Omental fat pad (tissue), 4 donors: ENCODE data around the gene SLIT1. TPM values are rescaled to one million over a fixed set of nuclear protein-coding genes. Genes with fewer than 3 reads are reported as not detected.

Experiments used
- ATAC-seq: fragments of 150-250 bp; one replicate; pipeline ENCODE4 v1.9.1; 2016; ENCODE audit warnings: mild to moderate bottlenecking, moderate library complexity; ENCODE audit not compliant: low FRiP score
- DNase-seq: peaks from one replicate; pipeline ENCODE4 v3.0.0-alpha.2; 2019; ENCODE audit warnings: low spot score
- CTCF ChIP-seq, 3 donors: fragments of 450-650 bp; IDR thresholded peaks; one replicate each; pipeline ENCODE4 v1.5.1; 2016 to 2017; ENCODE audit warnings: antibody characterized with exemption in 3 of 3, mild to moderate bottlenecking in 3 of 3, moderate library complexity in 2 of 3
- total RNA-seq, 4 donors: library from RNA; depleted of rRNA; stranded (reverse); fragments of >200 nt; gene quantifications; one replicate each; pipeline ENCODE4 v1.1.0, GENCODE V29; 2016

Gene SLIT1
- total RNA-seq, 4 donors from 2014 or later, result 0.12 to 1.1 (median 0.28) TPM

GRCh38 chr10:97142834-97143233 is 42.9 kb downstream of the SLIT1 start:
- DNase-seq, result no peak
- TF ChIP-seq CTCF (IDR thresholded peaks at IDR 0.05), result no peak
- no peak for ATAC-seq

GRCh38 chr10:97140902-97141745 is 44.6 kb downstream of the SLIT1 start:
- no peak for ATAC-seq
- TF ChIP-seq CTCF (IDR thresholded peaks at IDR 0.05), result no peak

GRCh38 chr10:97140049-97140846 is 45.5 kb downstream of the SLIT1 start:
- TF ChIP-seq CTCF (IDR thresholded peaks at IDR 0.05), result no peak
- DNase-seq, result no peak
- ATAC-seq, result no peak

More at GRCh38 chr10:97140902-97141745, 44.6 kb downstream of the SLIT1 start:
- no peak for DNase-seq

- DNase-seq (no peak), ATAC-seq (no peak)
- no peak for TF ChIP-seq CTCF (IDR thresholded peaks at IDR 0.05)
Observed at GRCh38 chr10:97139651-97140048, 46.1 kb downstream of the SLIT1 start.

GRCh38 chr10:97138846-97139245 is 46.9 kb downstream of the SLIT1 start:
- no peak for TF ChIP-seq CTCF (IDR thresholded peaks at IDR 0.05)
- no peak for ATAC-seq
- DNase-seq, result no peak

- ATAC-seq (no peak), DNase-seq (no peak)
- no peak for TF ChIP-seq CTCF (IDR thresholded peaks at IDR 0.05)
Observed at GRCh38 chr10:97138174-97138573, 47.6 kb downstream of the SLIT1 start.
